ENCODE measurements around the gene KHK. TPM values are rescaled to one million over a fixed set of nuclear protein-coding genes. Genes with fewer than 3 reads are reported as not detected.

KHK gene
- total RNA-seq, 2 donors from 2014 or later, result 0.91 to 7.0 TPM

DNA sequence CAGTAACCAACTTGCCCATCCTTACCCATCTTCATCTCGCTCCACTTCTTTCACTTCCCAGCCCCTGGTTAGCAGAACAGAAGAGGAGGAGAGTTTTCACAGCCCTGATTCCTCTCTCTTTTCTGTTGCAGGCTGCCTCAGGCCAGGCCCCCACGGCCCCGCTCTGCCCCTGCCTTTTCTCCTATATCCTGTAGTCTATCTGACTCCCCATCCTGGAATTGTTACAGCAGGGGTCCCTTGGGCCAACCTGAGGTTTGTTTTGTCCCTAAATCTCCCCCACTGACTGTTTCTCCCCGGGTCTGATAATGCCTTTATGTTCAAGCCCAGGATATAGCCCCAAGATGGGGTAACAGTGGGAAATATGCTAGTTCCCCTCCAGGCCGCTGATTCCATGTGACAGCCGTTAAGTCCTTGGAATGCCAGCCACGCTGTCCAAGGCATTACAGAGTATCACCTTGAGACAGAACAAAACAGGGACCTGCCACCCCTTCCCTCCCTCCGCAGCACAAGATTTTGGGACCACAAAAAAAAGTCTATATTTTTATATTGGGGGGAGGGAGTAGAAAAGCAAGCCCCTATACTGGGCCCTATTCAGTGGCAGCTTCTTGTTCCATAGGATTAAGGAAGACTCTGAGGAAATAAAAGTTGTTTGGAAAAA lies 16.5 kb upstream of the KHK start:
- intact Hi-C loops (cut with DNase I), result loop anchor here (2.0 to 10.0 kb wide), 2 partner anchors 17 to 725 kb away; partner anchors contain the start of genes ADGRF3 and SELENOI
- Histone ChIP-seq H3K27me3 (replicated peaks; ENCODE audit: insufficient read depth) (no peaks in the 10 kb centered on the region), H3K36me3 (no peaks in the 10 kb centered on the region), H3K27ac (peak overlapping the region in 1 of 2 donors; percentile 93), H3K4me1 (replicated peaks) (no peaks in the 10 kb centered on the region), H3K4me3 (peak overlapping the region in 1 of 2 donors; percentile 71), H3K9me3 (no peaks in the 10 kb centered on the region)
- no peak for DNase-seq (ENCODE audit: low spot score)
- WGBS, result 81% methylated on average over 8 of the region's 8 CpGs
- TF ChIP-seq, protein P1, sequence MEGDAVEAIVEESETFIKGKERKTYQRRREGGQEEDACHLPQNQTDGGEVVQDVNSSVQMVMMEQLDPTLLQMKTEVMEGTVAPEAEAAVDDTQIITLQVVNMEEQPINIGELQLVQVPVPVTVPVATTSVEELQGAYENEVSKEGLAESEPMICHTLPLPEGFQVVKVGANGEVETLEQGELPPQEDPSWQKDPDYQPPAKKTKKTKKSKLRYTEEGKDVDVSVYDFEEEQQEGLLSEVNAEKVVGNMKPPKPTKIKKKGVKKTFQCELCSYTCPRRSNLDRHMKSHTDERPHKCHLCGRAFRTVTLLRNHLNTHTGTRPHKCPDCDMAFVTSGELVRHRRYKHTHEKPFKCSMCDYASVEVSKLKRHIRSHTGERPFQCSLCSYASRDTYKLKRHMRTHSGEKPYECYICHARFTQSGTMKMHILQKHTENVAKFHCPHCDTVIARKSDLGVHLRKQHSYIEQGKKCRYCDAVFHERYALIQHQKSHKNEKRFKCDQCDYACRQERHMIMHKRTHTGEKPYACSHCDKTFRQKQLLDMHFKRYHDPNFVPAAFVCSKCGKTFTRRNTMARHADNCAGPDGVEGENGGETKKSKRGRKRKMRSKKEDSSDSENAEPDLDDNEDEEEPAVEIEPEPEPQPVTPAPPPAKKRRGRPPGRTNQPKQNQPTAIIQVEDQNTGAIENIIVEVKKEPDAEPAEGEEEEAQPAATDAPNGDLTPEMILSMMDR (IDR thresholded peaks at IDR 0.05), result no peak
- no peak for TF ChIP-seq POLR2AphosphoS5 (IDR thresholded peaks at IDR 0.05)
- no peak for TF ChIP-seq POLR2A (IDR thresholded peaks at IDR 0.05)

DNA sequence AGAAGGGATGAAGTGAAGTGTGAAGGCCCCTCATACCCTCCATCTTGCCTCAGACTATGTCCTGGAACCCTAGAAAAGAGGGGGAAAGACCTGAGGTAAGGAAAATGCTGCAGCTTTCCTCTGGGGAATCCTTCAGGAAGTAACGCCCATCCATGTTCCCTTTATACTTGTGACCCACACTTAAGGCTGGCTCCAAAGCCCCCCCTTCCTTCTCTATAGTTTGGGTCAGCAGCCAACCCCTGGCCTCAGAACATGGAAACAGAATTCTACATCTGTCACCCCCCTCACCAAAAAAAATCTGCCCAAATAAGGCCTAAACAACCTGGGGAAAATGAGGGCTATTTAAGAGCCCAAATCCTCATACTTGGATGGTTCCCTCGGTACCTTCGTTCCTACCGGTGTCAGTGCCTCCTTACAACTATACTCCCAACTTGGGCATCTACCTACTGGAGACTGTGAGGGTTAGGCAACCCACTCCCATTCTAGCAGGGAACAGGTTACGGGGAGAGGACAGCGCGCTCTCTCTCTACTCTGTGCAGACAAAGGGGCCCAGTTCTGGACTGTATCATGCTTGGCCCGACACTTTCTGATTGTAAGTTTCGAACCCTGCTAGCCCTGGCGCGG lies 15.8 kb upstream of the KHK start:
- DNase-seq (ENCODE audit: low spot score), result no peak
- no peaks in the 10 kb centered on the region for H3K36me3 ChIP-seq
- H3K4me1 ChIP-seq (replicated peaks), result no peaks in the 10 kb centered on the region
- peak overlapping the region; percentile 71 to 98 for H3K4me3 ChIP-seq
- TF ChIP-seq, protein P1 (IDR thresholded peaks at IDR 0.05), result no peak
- peak overlapping the region; percentile 86 to 93 for H3K27ac ChIP-seq
- 4% methylated on average over 11 of the region's 11 CpGs for WGBS
- H3K9me3 ChIP-seq, result no peaks in the 10 kb centered on the region
- H3K27me3 ChIP-seq (replicated peaks; ENCODE audit: insufficient read depth), result no peaks in the 10 kb centered on the region
- intact Hi-C loops (cut with DNase I), result loop anchor here (2.0 to 10.0 kb wide), 2 partner anchors 18 to 726 kb away; partner anchors contain the start of genes ADGRF3 and SELENOI

DNA sequence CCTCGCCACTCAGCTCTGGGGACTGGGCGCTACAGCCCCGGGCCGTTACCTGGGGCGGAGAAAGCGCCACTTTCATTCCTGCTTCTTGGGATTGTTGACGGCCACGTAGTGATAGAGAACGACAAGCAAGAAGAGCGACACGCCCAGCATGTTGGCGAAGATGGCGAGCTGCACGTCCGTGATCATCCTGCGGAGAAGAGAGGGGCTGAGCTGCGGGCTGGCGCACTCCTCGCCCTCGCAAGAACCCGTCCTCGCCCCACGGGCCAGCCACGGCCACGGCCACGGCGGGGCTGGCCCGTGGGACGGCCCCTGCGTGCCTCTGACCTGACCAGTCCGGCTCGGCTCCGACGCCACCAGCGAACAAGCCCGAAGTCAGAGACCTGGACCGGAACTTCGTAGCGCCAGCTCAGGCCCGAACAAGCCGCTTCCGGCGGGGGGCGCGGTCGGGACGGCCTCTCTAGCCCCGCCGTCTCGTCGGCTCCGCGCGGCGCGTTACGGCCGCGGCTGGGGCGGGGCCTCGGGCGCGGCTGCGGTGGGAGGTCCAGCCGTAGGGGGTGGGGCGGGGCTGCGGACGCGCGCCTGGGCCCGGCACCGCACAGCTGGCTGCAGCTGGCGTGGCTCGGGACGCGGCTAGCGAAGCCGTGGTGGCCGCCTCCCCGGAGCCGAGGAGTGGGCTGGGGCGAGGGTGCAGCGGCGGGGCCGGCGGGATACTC lies 15.1 kb upstream of the KHK start, which contains the start of gene OST4:
OST4 (minus strand) TSS at position 378 of the 713 bp plus-strand sequence.
- TF ChIP-seq, protein P1 (IDR thresholded peaks at IDR 0.05), result peak in 3 of 4 experiments; percentile 7 to 30 (median 29)
- TF ChIP-seq POLR2AphosphoS5 (IDR thresholded peaks at IDR 0.05), result peak; percentile 84
- TF ChIP-seq POLR2A (IDR thresholded peaks at IDR 0.05), result peak; percentile 81
- Histone ChIP-seq H3K9me3 (no peaks in the 10 kb centered on the region), H3K4me3 (peak within 1 kb of the TSS; percentile 71 to 98), H3K27ac (peak within 1 kb of the TSS; percentile 86 to 93), H3K36me3 (no peaks in the 10 kb centered on the region), H3K4me1 (replicated peaks) (no peaks in the 10 kb centered on the region), H3K27me3 (replicated peaks; ENCODE audit: insufficient read depth) (no peaks in the 10 kb centered on the region)
- 0% methylated on average over 46 of the region's 86 CpGs for WGBS
- DNase-seq (ENCODE audit: low spot score), result peak; percentile 94
- intact Hi-C loops (cut with DNase I), result loop anchor here (2.0 to 10.0 kb wide), 2 partner anchors 19 to 727 kb away; partner anchors contain the start of genes ADGRF3 and SELENOI

DNA sequence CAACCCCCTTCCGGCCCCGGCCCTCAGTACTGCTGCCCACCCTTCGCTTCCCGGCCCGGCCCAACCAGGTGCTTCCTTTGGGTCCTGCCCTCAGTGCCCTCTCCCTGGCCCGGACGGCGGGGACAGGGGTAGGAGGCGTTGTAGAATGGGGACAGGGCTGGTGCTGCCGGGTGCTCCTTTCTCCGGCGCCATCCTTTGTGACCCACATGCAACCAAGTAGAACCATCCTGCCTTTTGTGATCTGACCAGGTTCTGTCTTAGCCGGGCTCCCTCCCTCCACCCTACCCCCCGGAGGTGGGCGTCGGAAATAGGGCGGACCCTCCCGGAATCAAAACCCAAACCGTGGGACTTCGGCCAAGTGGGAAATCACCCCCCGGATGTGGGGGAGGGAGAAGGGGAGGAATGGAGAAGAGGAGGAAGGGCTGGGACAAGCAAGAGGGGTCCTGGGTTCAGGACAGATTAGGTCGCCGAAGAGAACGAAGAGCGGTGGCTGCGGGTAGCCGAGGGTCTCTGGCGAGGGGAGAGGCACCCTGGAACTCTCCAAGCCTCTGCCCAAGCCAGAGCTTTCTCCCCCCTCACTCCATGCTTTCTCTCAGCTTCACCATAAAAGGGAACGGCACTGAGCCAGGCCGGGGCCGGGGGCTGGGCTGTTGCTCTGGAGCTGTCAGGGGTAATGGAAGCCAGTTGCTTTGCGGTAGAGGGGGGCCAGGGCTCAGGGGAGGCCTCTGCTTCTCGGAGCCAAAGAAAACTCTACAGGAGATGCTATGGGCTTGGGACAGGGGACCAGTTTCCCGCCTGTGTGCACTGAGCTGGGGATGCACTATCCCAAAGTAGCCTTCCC lies 14.4 kb upstream of the KHK start:
- Histone ChIP-seq H3K27me3 (replicated peaks; ENCODE audit: insufficient read depth) (no peaks in the 10 kb centered on the region), H3K4me3 (peak overlapping the region; percentile 71 to 98), H3K36me3 (no peaks in the 10 kb centered on the region), H3K4me1 (replicated peaks) (no peaks in the 10 kb centered on the region), H3K27ac (peak overlapping the region; percentile 72 to 86), H3K9me3 (no peaks in the 10 kb centered on the region)
- 3% methylated on average over 34 of the region's 34 CpGs for WGBS
- TF ChIP-seq POLR2AphosphoS5 (IDR thresholded peaks at IDR 0.05), result peak; percentile 53
- TF ChIP-seq POLR2A (IDR thresholded peaks at IDR 0.05), result no peak
- no peak for DNase-seq (ENCODE audit: low spot score)
- intact Hi-C loops (cut with DNase I), result loop anchor here (2.0 to 10.0 kb wide), 2 partner anchors 19 to 727 kb away; partner anchors contain the start of genes ADGRF3 and SELENOI

Data from prostate gland (tissue), 2 donors.